ENCODE measurements around the gene NTN4. TPM values are rescaled to one million over a fixed set of nuclear protein-coding genes. Genes with fewer than 3 reads are reported as not detected.
"Not testable (repeated sequence)": the region's sequence is repeated elsewhere in the genome, so short reads cannot be mapped to it uniquely, and the experiment has no call there.

The NTN4 gene
- total RNA-seq, 6 experiments from 2014 or later = 51.3 to 117 (median 101) TPM

GRCh38 chr12:95759039-95759438, 31.5 kb downstream of the NTN4 start:
- peaks cover 18% of the 10 kb centered on the region for H3K36me3 Mint-ChIP-seq (ENCODE audit: low read depth)
- H3K27ac Mint-ChIP-seq = no peak overlapping the region
- H3K27me3 Mint-ChIP-seq (ENCODE audit: insufficient read depth) = peaks cover 2% of the 10 kb centered on the region
- no peak overlapping the region for H3K4me3 Mint-ChIP-seq
- peaks cover 9% of the 10 kb centered on the region for H3K9me3 Mint-ChIP-seq
- H3K4me1 Mint-ChIP-seq (ENCODE audit: low read depth) = peaks cover 21% of the 10 kb centered on the region
- TF ChIP-seq CTCF (IDR thresholded peaks at IDR 0.05) = no peak
- DNase-seq = no peak

- Mint-ChIP-seq H3K27me3 (ENCODE audit: insufficient read depth) (peaks cover 2% of the 10 kb centered on the region), H3K9me3 (peaks cover 9% of the 10 kb centered on the region), H3K27ac (no peak overlapping the region), H3K4me3 (no peak overlapping the region), H3K4me1 (ENCODE audit: low read depth) (no peaks in the 10 kb centered on the region), H3K36me3 (ENCODE audit: low read depth) (peaks cover 18% of the 10 kb centered on the region)
- no peak for DNase-seq
- TF ChIP-seq CTCF (IDR thresholded peaks at IDR 0.05) = no peak
Measured at GRCh38 chr12:95756362-95756761, 34.2 kb downstream of the NTN4 start.

GRCh38 chr12:95755261-95755865, 35.2 kb downstream of the NTN4 start:
- Mint-ChIP-seq H3K27me3 (ENCODE audit: insufficient read depth) (peaks cover 2% of the 10 kb centered on the region), H3K36me3 (ENCODE audit: low read depth) (peaks cover 15% of the 10 kb centered on the region), H3K4me3 (no peak overlapping the region), H3K27ac (no peak overlapping the region; the same call in 1 of the 2 replicates), H3K9me3 (peaks cover 9% of the 10 kb centered on the region), H3K4me1 (ENCODE audit: low read depth) (no peaks in the 10 kb centered on the region)
- TF ChIP-seq CTCF (IDR thresholded peaks at IDR 0.05) = no peak
- no peak for DNase-seq

- H3K27ac Mint-ChIP-seq; H3K27me3 Mint-ChIP-seq (ENCODE audit: insufficient read depth); DNase-seq; H3K4me1 Mint-ChIP-seq (ENCODE audit: low read depth); H3K4me3 Mint-ChIP-seq; H3K9me3 Mint-ChIP-seq: not testable (repeated sequence)
- H3K36me3 Mint-ChIP-seq (ENCODE audit: low read depth) = peaks cover 25% of the 10 kb centered on the region
Measured at GRCh38 chr12:95746062-95746461, 44.5 kb downstream of the NTN4 start.

GRCh38 chr12:95742586-95742985, 48.0 kb downstream of the NTN4 start:
- no peaks in the 10 kb centered on the region; the same call in 1 of the 2 replicates for H3K27me3 Mint-ChIP-seq (ENCODE audit: insufficient read depth)
- peaks cover 10% of the 10 kb centered on the region for H3K9me3 Mint-ChIP-seq
- no peak for DNase-seq
- H3K4me1 Mint-ChIP-seq (ENCODE audit: low read depth) = no peaks in the 10 kb centered on the region
- H3K36me3 Mint-ChIP-seq (ENCODE audit: low read depth) = peaks cover 30% of the 10 kb centered on the region
- no peak overlapping the region for H3K4me3 Mint-ChIP-seq
- TF ChIP-seq CTCF (IDR thresholded peaks at IDR 0.05) = no peak
- H3K27ac Mint-ChIP-seq = no peak overlapping the region

- Mint-ChIP-seq H3K27me3 (ENCODE audit: insufficient read depth) (no peaks in the 10 kb centered on the region; the same call in 1 of the 2 replicates), H3K36me3 (ENCODE audit: low read depth) (peaks cover 27% of the 10 kb centered on the region), H3K27ac (no peak overlapping the region), H3K4me1 (ENCODE audit: low read depth) (peaks cover 6% of the 10 kb centered on the region; the same call in 1 of the 2 replicates), H3K9me3 (peaks cover 10% of the 10 kb centered on the region), H3K4me3 (no peak overlapping the region)
- no peak for TF ChIP-seq CTCF (IDR thresholded peaks at IDR 0.05)
- DNase-seq = no peak
Measured at GRCh38 chr12:95741635-95742034, 48.9 kb downstream of the NTN4 start.
